D721Med (cell line): ENCODE results near the gene NLGN1.

ENCODE experiments used
- DNase-seq: peaks from one replicate; pipeline ENCODE4 v3.0.0; 2011; ENCODE audit warnings: low spot score; ENCODE audit not compliant: insufficient read length
- FAIRE-seq: peaks from 2 replicates; lab custom pipeline; 2011; peaks lifted over from hg19 to GRCh38; lab: Jason Lieb, UNC
- TF ChIP-seq, protein P1 (sequence below): IDR thresholded peaks from 2 replicates; pipeline ENCODE4 v1.5.1; 2012; ENCODE audit warnings: mild to moderate bottlenecking, control low read depth; ENCODE audit not compliant: insufficient read depth; ENCODE audit errors: missing control alignments

NLGN1 gene

DNA sequence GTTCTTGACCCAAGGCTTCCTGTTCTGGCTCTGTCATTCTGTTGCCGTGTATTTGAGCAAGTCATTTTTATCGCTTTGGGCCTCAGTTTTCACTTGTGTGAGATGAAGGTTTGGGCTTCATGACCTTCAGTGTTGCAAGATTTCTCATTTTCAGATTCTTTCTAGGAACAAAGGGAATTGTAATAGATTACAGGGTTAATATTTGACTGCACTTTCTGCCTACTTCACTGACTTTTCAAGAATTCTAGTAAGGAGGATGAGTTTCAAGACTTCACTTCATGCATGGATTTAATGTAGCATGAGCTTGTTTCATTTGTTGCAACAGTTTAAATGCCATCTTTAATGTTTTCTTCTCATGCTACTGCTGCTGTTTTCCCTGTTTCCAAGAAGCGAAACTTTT lies 226.5 kb downstream of the NLGN1 start:
- FAIRE-seq = no peak
- DNase-seq = no peak
- TF ChIP-seq, protein P1, sequence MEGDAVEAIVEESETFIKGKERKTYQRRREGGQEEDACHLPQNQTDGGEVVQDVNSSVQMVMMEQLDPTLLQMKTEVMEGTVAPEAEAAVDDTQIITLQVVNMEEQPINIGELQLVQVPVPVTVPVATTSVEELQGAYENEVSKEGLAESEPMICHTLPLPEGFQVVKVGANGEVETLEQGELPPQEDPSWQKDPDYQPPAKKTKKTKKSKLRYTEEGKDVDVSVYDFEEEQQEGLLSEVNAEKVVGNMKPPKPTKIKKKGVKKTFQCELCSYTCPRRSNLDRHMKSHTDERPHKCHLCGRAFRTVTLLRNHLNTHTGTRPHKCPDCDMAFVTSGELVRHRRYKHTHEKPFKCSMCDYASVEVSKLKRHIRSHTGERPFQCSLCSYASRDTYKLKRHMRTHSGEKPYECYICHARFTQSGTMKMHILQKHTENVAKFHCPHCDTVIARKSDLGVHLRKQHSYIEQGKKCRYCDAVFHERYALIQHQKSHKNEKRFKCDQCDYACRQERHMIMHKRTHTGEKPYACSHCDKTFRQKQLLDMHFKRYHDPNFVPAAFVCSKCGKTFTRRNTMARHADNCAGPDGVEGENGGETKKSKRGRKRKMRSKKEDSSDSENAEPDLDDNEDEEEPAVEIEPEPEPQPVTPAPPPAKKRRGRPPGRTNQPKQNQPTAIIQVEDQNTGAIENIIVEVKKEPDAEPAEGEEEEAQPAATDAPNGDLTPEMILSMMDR = no peak

DNA sequence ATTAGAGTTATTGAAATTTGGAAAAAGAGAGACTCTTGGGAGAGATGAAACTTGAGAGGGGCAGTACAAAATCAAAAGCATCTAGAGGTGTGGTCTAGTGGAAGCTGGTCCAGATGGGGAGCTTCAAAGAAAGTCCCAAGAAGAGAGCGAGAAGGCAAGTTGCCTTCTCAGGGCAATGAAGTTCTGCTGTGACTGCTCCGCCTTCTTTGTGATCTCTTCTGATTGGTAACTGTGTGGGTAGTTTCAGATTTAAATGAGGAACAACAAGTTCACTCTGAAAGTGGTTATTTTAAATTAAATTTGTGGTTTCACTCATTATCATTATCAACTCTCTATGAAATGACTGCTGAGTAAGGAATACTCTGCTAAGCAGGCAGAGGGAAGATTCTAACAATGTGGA lies 233.3 kb downstream of the NLGN1 start:
- no peak for FAIRE-seq
- DNase-seq = no peak
- TF ChIP-seq, protein P1 = no peak

DNA sequence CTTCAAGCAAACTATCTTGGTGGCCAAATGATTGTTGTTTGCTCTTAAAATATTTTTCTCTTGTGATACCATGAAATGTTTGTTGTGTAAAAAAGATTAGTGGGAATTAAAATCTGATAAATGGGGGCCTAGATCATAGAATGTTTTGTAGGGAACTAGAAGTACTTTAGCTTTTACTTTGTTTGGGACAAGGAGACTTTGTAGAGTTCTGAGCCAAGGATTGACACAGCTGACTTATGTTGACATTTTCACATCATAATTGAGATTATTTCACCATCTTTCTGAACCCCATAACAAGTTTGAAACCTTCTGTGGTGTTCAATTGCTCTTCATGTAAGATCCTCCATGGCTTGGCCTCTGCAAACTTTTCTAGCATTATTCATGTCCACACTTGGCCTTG lies 235.4 kb downstream of the NLGN1 start:
- TF ChIP-seq, protein P1 = no peak
- no peak for FAIRE-seq
- no peak for DNase-seq

DNA sequence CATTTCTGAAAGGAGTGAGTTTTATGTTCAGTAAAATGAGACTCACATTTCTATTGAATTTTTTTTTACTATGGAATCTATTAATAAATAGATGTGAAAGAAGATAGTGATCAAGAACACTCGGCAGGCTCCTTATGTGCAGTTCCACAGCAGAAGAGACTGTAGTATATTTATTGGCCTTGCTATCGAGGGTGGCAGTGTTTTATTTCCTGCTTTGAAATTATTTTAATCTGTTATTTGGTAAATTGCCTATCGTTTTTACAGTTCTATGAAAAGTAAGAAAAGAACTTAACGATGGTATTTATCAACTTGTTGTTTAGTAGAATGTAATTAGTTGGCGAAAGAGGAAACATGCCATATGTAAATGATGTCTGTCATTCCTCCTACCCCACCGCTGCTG lies 238.3 kb downstream of the NLGN1 start:
- FAIRE-seq = no peak
- TF ChIP-seq, protein P1 = no peak
- DNase-seq = no peak

DNA sequence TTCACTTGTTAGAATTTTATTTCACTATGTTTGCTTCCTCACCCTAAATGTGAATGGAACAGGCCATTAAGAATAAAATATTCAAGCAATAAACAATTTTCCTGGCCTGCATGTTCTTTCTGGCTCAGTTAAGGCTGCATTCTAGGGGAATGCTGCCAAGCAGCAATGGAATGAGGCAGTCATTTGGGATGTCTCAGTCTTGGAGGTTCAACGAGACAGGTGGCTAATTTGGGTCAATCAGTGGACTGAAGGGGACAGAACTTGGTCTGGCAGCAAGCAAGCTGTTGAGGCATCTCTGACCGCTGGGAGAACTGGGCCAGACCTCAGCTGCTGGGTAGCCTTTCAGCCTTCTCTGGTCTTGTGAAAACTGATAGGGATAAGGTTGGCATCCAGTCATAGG lies 241.6 kb downstream of the NLGN1 start:
- FAIRE-seq (no peak), DNase-seq (no peak)
- TF ChIP-seq, protein P1 = no peak

DNA sequence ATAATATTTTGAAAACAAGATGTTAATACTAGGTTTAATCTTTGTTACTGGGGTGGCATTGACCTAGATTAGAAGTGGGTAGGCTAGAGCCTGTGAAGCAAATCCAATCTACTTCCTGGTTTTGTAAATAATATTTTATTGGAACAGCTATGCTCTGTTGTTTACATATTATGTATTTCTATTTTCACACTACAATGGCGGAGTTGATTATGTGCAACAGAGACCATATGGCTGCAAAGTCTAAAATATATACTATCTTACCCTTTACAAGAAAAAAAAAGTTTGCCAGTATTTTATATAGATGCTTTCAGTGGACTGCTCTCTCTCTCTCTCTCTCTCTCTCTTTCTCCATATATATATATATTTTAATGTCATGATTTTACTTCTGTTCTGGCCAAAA lies 244.2 kb downstream of the NLGN1 start:
- no peak for DNase-seq
- TF ChIP-seq, protein P1 = no peak
- no peak for FAIRE-seq

DNA sequence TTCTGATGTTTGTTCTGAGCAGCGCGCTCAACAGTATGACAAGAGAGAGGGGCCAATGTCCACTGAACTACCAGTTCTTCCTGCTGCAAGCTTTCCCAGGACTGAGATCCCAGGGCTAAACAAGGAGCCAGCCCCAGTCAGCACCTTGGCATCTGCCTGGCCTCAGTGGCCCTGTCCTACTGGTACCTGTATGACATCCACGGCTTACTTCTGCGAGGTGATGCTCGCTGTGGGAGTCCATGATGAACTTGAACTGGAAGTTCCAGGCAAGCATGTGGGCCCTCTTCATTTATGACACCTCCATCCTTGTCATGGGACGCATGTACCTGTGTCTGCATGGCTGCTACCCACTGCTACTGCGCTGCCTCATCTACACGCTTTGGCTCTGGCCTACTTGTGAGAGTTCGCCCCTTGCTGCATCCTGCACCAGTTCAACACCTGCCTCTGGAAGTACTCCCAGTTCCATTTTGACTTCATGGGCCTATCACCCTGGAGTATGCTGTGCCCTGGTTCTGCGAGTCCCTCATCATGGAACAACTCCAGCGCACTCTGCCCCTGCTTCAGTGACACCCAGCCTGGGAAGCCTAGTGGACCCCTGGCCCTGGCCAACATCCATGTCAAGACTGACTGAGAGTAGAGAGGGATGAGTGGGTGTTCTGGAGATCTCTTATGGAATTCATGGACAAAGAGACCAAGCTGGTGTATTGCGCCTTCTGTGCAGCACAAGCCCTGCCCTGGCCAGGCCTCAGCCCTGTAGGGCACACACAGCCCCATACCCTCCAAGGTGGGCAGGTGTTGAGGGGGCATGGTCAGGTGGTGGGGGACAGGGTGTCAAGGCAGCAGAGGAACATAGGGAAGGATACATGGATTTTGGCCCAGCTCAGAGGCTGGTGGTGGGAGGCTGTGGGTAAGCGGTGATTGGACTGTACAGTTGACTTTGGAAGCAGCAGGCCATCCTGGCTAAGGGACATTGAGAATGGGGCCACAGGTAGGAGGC lies 246.8 kb downstream of the NLGN1 start:
- FAIRE-seq = no peak
- TF ChIP-seq, protein P1 = no peak
- DNase-seq = no peak
